Fibroblast of skin of right biceps (primary cell): Measurements from ENCODE around the gene PADI1.

Experiments
- DNase-seq: peaks from one replicate; pipeline ENCODE4 v3.0.0-alpha.2; 2013

The PADI1 gene

GRCh38 chr1:17274186-17275170 is 69.5 kb downstream of the PADI1 start:
- DNase-seq: peak; percentile 44

- peak; percentile 36 for DNase-seq
Measured at GRCh38 chr1:17276568-17276967, 71.6 kb downstream of the PADI1 start.

GRCh38 chr1:17277511-17278159 is 72.7 kb downstream of the PADI1 start:
- no peak for DNase-seq

DNA sequence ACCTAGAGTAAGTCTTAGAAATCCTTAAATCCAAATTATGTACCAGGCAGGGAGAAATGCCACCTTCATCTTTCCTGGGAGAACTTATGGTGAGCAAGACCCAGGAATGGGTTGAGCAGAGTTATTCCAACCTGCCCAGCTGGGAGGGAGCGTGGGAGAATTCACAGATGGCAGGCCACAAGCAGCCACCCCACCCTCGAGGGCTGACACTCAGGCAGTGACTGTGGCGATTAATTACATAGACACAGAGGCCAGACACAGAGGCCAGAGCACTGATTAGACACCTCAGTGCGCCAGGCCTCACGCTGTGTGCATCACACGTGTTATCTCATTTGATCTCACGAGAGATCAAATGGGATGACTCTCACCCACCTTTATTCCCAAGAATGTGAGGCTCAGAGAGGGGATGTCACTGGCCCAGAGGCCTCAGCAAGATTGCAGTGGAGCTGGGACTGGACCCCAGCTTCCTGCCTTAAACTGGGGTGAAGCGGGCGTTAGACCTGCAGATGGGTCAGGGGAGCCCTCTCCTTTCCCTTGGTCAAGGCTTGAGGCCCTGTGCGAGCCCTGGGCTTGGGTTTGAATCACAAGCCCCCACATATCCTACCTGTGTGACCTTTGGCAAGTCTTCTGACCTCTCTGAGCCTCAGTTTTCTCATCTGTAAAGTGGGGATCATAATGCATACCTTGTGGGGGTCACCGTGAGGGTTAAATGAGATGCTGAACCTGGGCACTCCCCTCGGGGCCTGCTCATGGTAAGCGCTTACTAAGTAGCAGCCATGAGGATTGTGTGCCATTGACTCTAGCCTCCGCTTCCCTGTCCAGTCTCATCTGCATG is 74.3 kb downstream of the PADI1 start:
- no peak for DNase-seq

- no peak for DNase-seq
Measured at GRCh38 chr1:17280436-17280835, 75.5 kb downstream of the PADI1 start.

DNA sequence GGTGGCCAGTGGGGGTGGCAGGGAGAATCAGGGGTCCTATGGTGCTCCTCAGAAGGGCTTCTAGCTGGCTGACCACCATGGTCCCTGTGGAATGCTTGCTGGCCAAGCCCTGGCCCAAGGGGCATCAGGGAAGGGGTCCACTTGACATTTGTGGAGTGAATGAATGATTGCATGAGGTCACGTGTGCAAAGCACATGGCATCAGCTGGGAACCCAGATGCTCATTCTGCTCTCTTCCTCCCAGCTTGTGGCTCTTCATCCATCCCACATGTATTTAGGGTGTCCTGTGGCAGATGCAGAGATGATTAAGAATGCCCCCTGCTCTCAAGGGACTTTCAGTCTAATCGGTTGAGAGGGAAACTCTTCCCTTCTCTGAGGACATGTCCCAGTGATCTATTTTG is 76.0 kb downstream of the PADI1 start:
- DNase-seq: no peak

- DNase-seq: no peak
Measured at GRCh38 chr1:17281775-17282181, 76.8 kb downstream of the PADI1 start.

- DNase-seq: no peak
Measured at GRCh38 chr1:17282836-17283235, 77.9 kb downstream of the PADI1 start.

DNA sequence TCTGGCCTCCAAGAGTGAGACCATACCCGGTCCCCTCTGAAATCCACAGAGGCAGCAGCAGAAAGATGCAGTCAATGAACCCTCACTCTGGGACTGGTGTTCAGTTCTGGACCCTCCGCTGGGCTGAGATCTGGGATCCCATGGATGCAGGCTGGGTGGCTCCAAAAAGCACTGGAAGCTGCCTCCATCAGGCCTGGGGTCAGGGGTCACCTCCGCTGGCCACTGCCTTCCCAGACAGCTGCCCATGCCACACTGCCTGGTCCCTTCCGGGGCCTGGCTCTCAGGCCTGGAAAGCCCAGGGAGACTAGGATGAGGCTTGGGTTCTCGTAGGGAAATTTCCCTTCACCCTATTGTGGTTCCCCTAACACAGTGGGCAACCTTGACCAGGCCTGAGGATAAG is 81.7 kb downstream of the PADI1 start:
- no peak for DNase-seq

DNA sequence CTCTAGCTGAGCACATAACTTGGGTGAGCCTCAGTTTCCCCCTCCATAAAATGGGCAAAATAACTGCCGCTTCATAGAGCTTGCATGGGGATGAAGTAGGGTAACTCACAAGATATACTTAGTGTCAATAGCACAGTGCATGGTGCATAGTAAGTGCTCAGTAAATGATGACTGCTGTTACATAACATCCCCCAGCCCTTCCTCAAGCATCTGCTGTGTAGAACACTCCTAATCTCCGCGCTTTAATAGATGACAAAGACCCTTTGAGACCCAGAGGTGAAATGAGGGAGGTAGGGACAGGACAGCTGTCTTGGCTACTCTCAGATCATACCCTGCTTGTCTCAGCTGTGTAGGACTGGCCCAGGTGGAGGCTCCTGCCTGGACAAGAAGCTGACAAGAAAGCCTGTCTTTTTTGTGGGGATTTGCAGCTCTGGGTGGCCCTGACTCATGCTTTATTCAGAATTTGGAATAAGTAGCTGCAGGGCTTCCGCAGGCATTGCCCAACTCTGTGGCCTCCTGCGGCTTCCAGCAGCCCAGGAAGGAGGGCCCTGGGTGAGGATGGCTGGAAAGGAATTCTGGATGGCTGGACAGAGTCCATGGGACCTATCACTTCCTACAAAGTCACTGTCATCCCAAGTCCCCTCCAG is 82.3 kb downstream of the PADI1 start:
- peak; percentile 82 for DNase-seq

DNA sequence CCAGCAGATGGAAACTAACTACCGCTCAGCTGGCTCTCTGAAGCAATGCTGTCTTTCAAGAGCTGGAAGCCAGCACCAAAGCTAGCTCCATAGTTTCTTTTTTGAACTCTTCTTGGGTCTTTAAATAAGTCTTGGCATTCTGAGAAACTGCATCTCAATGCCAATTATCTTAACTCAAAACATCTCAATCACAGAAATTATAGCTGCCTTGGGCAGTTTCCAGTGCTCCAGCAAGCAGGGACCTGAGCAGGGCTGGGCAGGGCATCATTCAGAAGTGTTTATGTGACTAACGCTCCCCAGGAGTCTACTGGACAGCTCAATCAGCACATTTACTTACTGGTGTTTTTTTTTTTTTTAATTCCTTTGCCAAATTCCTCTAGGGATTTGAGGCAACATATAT is 84.8 kb downstream of the PADI1 start:
- peak; percentile 65 for DNase-seq

GRCh38 chr1:17290553-17290952 is 85.6 kb downstream of the PADI1 start:
- DNase-seq: no peak

DNA sequence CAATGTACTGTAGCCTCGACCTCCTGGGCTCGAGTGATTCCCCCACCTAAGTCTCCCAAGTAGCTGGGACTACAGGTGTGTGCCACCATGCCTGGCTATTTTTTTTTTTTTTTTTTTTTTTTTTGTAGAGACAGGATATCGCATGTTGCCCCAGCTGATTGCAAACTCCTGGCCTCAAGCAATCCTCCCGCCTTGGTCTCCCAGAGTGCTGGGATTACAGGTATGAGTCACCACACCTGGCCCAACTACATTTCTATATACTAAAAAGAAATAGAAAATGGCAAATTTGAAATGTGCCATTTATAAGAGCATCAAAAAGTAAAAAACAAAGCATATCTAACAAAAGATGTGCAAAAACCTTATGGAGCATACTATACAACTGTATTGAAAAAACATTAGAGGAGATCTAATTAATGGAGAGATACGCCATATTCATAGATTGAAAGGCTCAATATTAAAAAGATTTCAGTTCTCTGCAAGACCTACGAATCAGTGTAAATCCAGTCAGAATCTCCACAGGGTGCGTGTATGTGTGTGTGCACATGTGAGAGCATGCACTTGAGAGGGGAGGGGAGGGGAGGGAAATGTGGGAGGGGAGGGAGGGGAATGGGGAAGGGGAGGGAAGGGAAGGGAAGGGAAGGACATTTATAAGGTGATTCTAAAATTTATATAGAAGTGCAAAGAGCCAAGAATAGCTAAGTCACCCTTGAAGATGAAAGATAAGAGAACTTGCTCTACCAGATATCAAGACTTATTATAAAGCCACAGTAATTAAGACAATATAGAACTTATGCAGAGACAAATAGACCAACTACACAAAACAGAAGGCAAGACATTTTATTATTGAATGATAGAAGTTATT is 87.6 kb downstream of the PADI1 start:
- DNase-seq: no peak

DNA sequence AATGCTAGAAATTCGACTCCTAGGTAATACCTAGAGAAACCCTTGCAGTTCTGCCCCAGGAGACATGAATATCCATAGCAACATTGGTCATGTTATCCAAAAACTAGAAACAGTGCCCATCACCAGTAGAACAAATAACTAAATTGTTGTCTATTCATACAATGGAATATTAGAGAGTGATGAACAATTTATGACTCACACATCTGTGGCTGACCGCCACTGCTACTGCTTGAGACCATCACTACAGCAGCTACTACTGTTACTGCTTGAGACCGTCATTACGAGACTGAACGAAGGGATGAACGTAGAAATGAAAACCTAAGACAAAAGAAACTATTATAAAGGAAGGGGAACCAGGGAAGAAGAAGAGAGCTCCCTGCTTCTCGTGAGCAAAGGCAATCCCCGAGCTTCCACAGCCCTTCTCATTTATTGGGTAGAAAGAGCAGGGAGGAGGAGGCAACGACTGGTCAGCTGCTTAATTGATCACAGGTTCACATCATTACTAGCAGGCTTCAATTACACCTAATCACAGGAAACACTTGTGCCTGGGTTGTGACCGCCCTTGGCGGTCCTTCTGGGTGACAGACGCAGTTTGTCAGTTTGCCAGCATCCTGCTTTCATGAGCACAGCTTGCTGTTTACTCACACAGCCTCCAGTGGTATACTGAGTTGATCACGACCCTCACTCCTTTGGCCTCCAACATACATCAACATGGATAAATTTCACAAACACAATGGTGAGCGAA is 88.9 kb downstream of the PADI1 start:
- no peak for DNase-seq

DNA sequence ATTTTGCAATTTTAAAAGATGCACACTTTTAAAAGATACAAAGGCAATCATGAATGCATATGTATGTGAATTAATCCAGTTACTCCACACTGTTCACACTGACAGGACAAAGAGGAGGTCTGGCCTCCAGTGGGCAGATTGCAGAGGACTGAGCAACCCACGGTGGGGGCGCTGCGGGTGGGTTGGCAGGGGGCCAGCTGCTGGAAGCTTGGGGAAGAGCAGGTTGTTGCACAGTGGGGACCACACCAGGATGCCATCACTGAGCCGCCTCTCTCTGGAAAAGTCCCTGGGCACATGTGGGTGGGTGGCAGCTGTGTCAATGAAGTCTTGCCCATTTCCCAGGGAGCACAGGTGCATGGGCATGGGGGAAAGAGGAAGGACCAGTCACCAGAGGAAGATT is 90.4 kb downstream of the PADI1 start:
- DNase-seq: no peak
